MM.1S (cell line): ENCODE data around the gene PCNT.

ENCODE experiments used
- DNase-seq: peaks from one replicate; pipeline ENCODE4 v3.0.0-alpha.2; 2015
- H2AFZ ChIP-seq: fragments of 300-600 bp; sonication (generic); 2 replicates; pipeline ENCODE4 v1.6.0; 2016; ENCODE audit warnings: antibody characterized with exemption, low read length
- H3F3A ChIP-seq: fragments of 300-600 bp; sonication (generic); 2 replicates; pipeline ENCODE4 v1.6.1; 2016; ENCODE audit warnings: mild to moderate bottlenecking, antibody characterized with exemption, low read length, moderate library complexity, mixed read lengths; ENCODE audit not compliant: insufficient read depth
- H3K27ac ChIP-seq: fragments of 300-600 bp; sonication (generic); 2 replicates; pipeline ENCODE4 v1.5.1; 2016; ENCODE audit warnings: mild to moderate bottlenecking, low read length
- H3K27me3 ChIP-seq: fragments of 300-600 bp; sonication (generic); replicated peaks from 2 replicates; pipeline ENCODE4 v1.6.0; 2016; ENCODE audit warnings: low read length; ENCODE audit not compliant: insufficient read depth
- H3K36me3 ChIP-seq: fragments of 300-600 bp; sonication (generic); replicated peaks from 2 replicates; pipeline ENCODE4 v1.6.1; 2016; ENCODE audit warnings: mild to moderate bottlenecking, low read length, mixed read lengths; ENCODE audit not compliant: insufficient read depth
- H3K4me1 ChIP-seq: fragments of 300-600 bp; sonication (generic); 2 replicates; pipeline ENCODE4 v1.6.1; 2016; ENCODE audit warnings: low read length, mixed read lengths
- H3K4me2 ChIP-seq: fragments of 300-600 bp; sonication (generic); 2 replicates; pipeline ENCODE4 v1.6.0; 2016; ENCODE audit warnings: low read depth, low read length
- H3K4me3 ChIP-seq: fragments of 300-600 bp; sonication (generic); 2 replicates; pipeline ENCODE4 v1.5.1; 2016; ENCODE audit warnings: low read length, mixed read lengths
- H3K79me2 ChIP-seq: fragments of 300-600 bp; sonication (generic); 2 replicates; pipeline ENCODE4 v1.6.1; 2016; ENCODE audit warnings: mixed run types, low read length, mixed read lengths
- H3K9ac ChIP-seq: fragments of 300-600 bp; sonication (generic); 2 replicates; pipeline ENCODE4 v1.6.1; 2016; ENCODE audit warnings: low read length, mixed read lengths
- H3K9me2 ChIP-seq: fragments of 300-600 bp; sonication (generic); replicated peaks from 2 replicates; pipeline ENCODE4 v1.6.1; 2016; ENCODE audit warnings: mild to moderate bottlenecking, low read length, mixed read lengths; ENCODE audit not compliant: insufficient read depth
- H3K9me3 ChIP-seq: fragments of 300-600 bp; sonication (generic); replicated peaks from 2 replicates; pipeline ENCODE4 v1.6.1; 2016; ENCODE audit warnings: mild to moderate bottlenecking, low read length, mixed read lengths; ENCODE audit not compliant: insufficient read depth
- H4K20me1 ChIP-seq: fragments of 300-600 bp; sonication (generic); 2 replicates; pipeline ENCODE4 v1.6.1; 2016; ENCODE audit warnings: mild to moderate bottlenecking, low read length, moderate library complexity, mixed read lengths; ENCODE audit not compliant: insufficient read depth
- EZH2 ChIP-seq: fragments of 300-600 bp; sonication (generic); optimal IDR thresholded peaks from 2 replicates; pipeline ENCODE3; 2017; ENCODE audit warnings: low read depth, mild to moderate bottlenecking, antibody characterized with exemption, low read length, mixed read lengths
- EZH2phosphoT487 ChIP-seq: fragments of 300-600 bp; sonication (generic); IDR thresholded peaks from 2 replicates; pipeline ENCODE4 v1.6.1; 2018; ENCODE audit warnings: antibody characterized with exemption, low read length
- TF ChIP-seq, protein P1 (sequence below): fragments of 300-600 bp; sonication (generic); IDR thresholded peaks from 2 replicates; pipeline ENCODE4 v1.5.1; 2016; ENCODE audit warnings: antibody characterized with exemption, low read length, mixed read lengths

The PCNT gene

DNA sequence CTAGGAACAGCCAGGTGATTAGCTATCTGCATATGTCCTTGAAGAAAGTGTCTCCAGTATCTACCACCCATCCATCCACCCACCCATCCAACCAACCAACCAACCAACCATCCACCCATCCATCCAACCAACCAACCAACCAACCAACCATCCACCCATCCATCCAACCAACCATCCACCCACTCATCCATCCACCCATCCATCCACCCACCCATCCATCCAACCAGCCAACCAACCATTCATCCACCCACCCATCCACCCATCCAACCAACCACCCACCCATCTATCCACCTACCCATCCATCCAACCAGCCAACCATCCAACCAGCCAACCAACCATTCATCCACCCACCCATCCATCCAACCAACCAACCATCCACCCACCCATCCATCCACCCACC is 12.4 kb upstream of the PCNT start:
- no peaks in the 10 kb centered on the region for H3K27me3 ChIP-seq
- H3K9ac ChIP-seq = no peak overlapping the region
- H3K79me2 ChIP-seq = no peaks in the 10 kb centered on the region
- no peaks in the 10 kb centered on the region for H3K9me3 ChIP-seq
- H3K36me3 ChIP-seq = no peaks in the 10 kb centered on the region
- no peak for DNase-seq
- H3K4me1 ChIP-seq = no peaks in the 10 kb centered on the region
- no peaks in the 10 kb centered on the region for H3K9me2 ChIP-seq
- H4K20me1 ChIP-seq = no peaks in the 10 kb centered on the region
- no peak for TF ChIP-seq EZH2
- H2AFZ ChIP-seq = no peak overlapping the region
- no peak overlapping the region for H3K4me3 ChIP-seq
- H3K27ac ChIP-seq = no peak overlapping the region
- H3K4me2 ChIP-seq = no peak overlapping the region
- no peaks in the 10 kb centered on the region for H3F3A ChIP-seq

DNA sequence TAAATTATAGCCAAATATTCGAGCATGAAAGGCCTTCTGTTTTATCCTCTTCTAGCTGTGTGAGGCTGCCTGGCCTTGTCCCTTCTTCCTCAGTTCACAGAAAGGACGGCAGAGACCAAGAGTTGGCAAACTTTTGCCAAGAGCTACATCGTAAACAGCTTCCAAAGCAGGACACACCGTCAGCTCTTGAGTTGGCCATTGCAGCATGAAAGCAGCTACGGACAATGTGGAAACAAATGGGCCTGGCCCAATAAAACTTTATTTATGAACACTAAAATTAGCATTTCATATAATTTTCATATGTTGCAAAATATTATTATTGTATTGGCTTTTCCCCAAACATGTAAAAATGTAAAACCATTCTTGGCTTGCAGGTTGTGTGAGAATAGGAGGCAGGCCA is 11.0 kb upstream of the PCNT start:
- no peak overlapping the region for H3K9ac ChIP-seq
- H3K4me1 ChIP-seq = no peaks in the 10 kb centered on the region
- no peak overlapping the region for H3K27ac ChIP-seq
- H3K79me2 ChIP-seq = no peaks in the 10 kb centered on the region
- TF ChIP-seq EZH2phosphoT487 (no peak), EZH2 (no peak)
- TF ChIP-seq, protein P1, sequence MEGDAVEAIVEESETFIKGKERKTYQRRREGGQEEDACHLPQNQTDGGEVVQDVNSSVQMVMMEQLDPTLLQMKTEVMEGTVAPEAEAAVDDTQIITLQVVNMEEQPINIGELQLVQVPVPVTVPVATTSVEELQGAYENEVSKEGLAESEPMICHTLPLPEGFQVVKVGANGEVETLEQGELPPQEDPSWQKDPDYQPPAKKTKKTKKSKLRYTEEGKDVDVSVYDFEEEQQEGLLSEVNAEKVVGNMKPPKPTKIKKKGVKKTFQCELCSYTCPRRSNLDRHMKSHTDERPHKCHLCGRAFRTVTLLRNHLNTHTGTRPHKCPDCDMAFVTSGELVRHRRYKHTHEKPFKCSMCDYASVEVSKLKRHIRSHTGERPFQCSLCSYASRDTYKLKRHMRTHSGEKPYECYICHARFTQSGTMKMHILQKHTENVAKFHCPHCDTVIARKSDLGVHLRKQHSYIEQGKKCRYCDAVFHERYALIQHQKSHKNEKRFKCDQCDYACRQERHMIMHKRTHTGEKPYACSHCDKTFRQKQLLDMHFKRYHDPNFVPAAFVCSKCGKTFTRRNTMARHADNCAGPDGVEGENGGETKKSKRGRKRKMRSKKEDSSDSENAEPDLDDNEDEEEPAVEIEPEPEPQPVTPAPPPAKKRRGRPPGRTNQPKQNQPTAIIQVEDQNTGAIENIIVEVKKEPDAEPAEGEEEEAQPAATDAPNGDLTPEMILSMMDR = no peak
- no peaks in the 10 kb centered on the region for H3K36me3 ChIP-seq
- H3F3A ChIP-seq = no peaks in the 10 kb centered on the region
- no peak for DNase-seq
- H3K4me3 ChIP-seq = no peak overlapping the region
- no peak overlapping the region for H3K4me2 ChIP-seq
- no peaks in the 10 kb centered on the region for H3K27me3 ChIP-seq
- no peaks in the 10 kb centered on the region for H4K20me1 ChIP-seq
- H3K9me3 ChIP-seq = no peaks in the 10 kb centered on the region
- H3K9me2 ChIP-seq = no peaks in the 10 kb centered on the region
- no peak overlapping the region for H2AFZ ChIP-seq

DNA sequence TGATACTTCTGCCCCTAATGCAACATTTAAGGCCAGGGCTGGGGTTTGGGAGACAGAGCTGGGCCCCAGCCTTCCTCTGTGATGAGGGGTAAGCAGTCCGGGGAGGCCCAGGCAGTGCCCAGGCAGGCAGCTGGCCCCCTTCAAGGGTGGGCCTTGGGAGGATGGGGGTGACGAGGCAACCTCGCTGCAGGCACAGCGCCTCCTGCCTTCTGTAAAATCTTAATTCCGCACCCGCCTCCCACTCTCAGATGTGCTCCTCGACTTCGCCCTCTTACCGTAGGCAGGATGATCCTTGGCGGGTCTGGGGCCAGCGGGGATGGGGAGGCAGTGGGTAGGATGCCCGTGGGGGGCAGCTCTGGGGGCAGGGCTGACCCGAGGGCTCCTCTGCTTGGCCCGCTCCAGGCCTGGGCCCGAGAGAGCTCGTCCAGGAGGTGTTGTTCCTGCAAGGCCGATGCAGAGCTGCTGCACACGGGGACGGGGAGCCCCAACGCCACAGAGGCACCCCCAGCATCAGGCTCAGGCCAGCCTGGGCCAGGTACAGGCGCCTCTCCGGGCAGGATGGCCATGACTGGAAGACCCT is 9.4 kb upstream of the PCNT start:
- no peak overlapping the region for H3K4me3 ChIP-seq
- DNase-seq = no peak
- H3K27ac ChIP-seq = no peak overlapping the region
- no peaks in the 10 kb centered on the region for H4K20me1 ChIP-seq
- H3K4me1 ChIP-seq = no peaks in the 10 kb centered on the region
- no peaks in the 10 kb centered on the region for H3F3A ChIP-seq
- TF ChIP-seq EZH2 = no peak
- TF ChIP-seq EZH2phosphoT487 = no peak
- TF ChIP-seq, protein P1 = no peak
- no peaks in the 10 kb centered on the region for H3K27me3 ChIP-seq
- no peak overlapping the region for H3K9ac ChIP-seq
- no peak overlapping the region for H3K4me2 ChIP-seq
- H3K9me2 ChIP-seq = no peaks in the 10 kb centered on the region
- H3K9me3 ChIP-seq = no peaks in the 10 kb centered on the region
- H2AFZ ChIP-seq = no peak overlapping the region
- H3K79me2 ChIP-seq = no peaks in the 10 kb centered on the region
- H3K36me3 ChIP-seq = no peaks in the 10 kb centered on the region

DNA sequence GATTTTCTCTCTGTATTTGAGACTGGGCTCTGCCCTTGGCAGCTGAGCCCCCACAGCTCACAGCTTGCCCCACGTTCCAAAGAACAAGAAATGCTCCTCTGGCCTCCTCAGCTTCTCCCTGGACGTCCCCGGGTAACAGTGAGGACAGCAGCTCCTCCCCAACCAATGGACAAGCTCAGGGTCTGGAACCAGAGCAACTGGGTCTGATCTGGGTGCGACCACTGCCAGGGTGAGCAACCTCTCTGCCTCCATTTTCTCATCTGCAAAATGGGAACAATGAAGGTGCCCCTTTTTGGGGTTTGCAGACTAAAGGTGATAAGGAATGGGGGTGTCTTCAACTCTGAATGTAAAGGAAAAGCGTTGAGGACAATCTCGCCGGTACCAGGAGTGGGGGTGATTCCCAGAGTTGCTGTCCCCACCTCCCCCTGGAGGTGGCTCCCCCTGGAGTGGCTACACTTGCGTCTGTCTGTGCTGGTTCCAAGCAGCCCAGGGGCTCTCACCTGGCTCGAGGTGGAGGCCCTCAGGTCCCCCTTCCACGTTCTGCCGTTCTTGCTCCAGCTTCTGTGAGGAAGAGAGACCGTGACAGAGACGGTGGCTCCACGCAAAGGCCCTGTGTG is 7.1 kb upstream of the PCNT start:
- Histone ChIP-seq H3K9me3 (no peaks in the 10 kb centered on the region), H3K4me1 (no peaks in the 10 kb centered on the region), H3F3A (peaks cover 9% of the 10 kb centered on the region; the same call in 1 of the 2 replicates), H3K4me2 (no peak overlapping the region), H4K20me1 (no peaks in the 10 kb centered on the region), H2AFZ (no peak overlapping the region), H3K79me2 (peaks cover 11% of the 10 kb centered on the region), H3K9ac (no peak overlapping the region), H3K4me3 (no peak overlapping the region), H3K27me3 (no peaks in the 10 kb centered on the region), H3K36me3 (no peaks in the 10 kb centered on the region), H3K27ac (no peak overlapping the region), H3K9me2 (no peaks in the 10 kb centered on the region)
- no peak for DNase-seq
- TF ChIP-seq EZH2 (no peak), EZH2phosphoT487 (no peak)
- TF ChIP-seq, protein P1 = no peak
